Type B pancreatic cell (in vitro differentiated cells): ENCODE measurements around the gene MYH11. TPM values are rescaled to one million over a fixed set of nuclear protein-coding genes. Genes with fewer than 3 reads are reported as not detected.
"Not testable (repeated sequence)": the region's sequence is repeated elsewhere in the genome, so short reads cannot be mapped to it uniquely, and the experiment has no call there.

Experiments used
- DNase-seq: peaks from one replicate; pipeline ENCODE4 v3.0.0; 2021; ENCODE audit warnings: mixed read lengths; ENCODE audit not compliant: unreplicated experiment; ENCODE audit errors: extremely low spot score
- H3K27ac Mint-ChIP-seq: 2 replicates; pipeline ENCODE4 v1.8.0; 2021; ENCODE audit warnings: mild to moderate bottlenecking, mixed read lengths
- H3K27me3 Mint-ChIP-seq: 2 replicates; pipeline ENCODE4 v1.8.0; 2021; ENCODE audit warnings: mixed read lengths
- H3K36me3 Mint-ChIP-seq: 2 replicates; pipeline ENCODE4 v1.8.0; 2021; ENCODE audit warnings: mixed read lengths
- H3K4me1 Mint-ChIP-seq: one replicate; pipeline ENCODE4 v1.8.0; 2021; ENCODE audit warnings: mixed read lengths; ENCODE audit not compliant: unreplicated experiment
- H3K4me3 Mint-ChIP-seq: 2 replicates; pipeline ENCODE4 v1.8.0; 2021; ENCODE audit warnings: mild to moderate bottlenecking, mixed read lengths
- H3K9me3 Mint-ChIP-seq: 2 replicates; pipeline ENCODE4 v1.8.0; 2021; ENCODE audit warnings: mixed read lengths
- total RNA-seq: library from RNA; stranded (reverse); gene quantifications from 2 replicates; pipeline ENCODE4 v1.2.1, GENCODE V29; 2021; ENCODE audit warnings: low replicate concordance
- TF ChIP-seq, protein P1 (sequence below): fragments of 200-600 bp; sonication (generic); conservative IDR thresholded peaks from 2 replicates; pipeline ENCODE4 v1.5.0; 2021; ENCODE audit warnings: antibody characterized with exemption, mild to moderate bottlenecking

The MYH11 gene
- total RNA-seq, 1 donor from 2014 or later: 0.43 TPM

DNA sequence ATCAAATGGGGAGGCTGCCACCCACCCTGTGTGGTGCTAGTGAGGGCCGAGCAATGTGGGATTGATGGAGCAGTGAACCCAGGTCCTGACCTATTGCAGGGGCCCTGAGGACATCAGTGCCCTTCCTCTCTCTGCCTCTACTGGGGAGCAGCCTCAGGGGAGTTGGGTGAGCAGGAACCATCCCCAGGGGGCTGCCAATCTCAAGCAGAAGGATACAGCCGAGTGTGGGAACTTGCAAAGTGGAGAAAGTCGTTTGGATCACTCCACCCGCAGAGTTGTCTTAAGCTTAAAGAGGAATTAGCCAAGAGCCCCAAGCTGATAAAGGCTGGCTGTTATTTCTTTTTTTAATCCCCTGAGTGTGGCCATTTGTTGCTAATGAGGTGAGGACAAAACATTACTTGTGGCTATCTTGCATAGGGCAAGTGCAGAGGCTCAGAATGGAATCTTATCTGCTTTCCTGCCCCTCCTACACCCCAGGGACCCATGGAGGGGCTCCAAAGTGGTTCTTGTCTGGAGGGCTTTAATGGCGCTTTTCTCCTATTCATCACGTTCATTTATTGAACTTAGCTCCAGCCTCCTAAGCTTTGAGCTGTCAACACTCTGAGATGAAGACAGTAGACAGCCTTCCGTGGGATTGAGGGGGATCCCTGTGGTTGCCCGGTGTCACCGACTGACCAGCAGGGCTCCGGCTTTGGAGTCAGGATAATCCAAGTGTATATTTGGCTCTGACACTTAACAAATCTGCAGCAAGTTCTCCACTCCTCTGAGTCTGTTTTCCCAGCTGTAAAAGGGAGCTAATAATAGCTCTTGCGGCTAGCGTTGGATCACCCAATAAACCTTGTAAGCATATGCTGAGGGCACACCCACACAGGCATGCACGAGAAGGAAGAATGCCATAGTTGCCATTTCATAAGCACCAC, 45.1 kb downstream of the MYH11 start:
- no peak for DNase-seq
- Mint-ChIP-seq H3K36me3 (no peaks in the 10 kb centered on the region), H3K27me3 (peaks cover 41% of the 10 kb centered on the region), H3K4me1 (peaks cover 6% of the 10 kb centered on the region), H3K27ac (no peak overlapping the region), H3K4me3 (no peak overlapping the region), H3K9me3 (peaks cover 8% of the 10 kb centered on the region)
- TF ChIP-seq, protein P1, sequence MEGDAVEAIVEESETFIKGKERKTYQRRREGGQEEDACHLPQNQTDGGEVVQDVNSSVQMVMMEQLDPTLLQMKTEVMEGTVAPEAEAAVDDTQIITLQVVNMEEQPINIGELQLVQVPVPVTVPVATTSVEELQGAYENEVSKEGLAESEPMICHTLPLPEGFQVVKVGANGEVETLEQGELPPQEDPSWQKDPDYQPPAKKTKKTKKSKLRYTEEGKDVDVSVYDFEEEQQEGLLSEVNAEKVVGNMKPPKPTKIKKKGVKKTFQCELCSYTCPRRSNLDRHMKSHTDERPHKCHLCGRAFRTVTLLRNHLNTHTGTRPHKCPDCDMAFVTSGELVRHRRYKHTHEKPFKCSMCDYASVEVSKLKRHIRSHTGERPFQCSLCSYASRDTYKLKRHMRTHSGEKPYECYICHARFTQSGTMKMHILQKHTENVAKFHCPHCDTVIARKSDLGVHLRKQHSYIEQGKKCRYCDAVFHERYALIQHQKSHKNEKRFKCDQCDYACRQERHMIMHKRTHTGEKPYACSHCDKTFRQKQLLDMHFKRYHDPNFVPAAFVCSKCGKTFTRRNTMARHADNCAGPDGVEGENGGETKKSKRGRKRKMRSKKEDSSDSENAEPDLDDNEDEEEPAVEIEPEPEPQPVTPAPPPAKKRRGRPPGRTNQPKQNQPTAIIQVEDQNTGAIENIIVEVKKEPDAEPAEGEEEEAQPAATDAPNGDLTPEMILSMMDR: no peak

GRCh38 chr16:15810949-15811348, 45.9 kb downstream of the MYH11 start:
- TF ChIP-seq, protein P1: no peak
- H3K4me3 Mint-ChIP-seq: no peak overlapping the region
- no peaks in the 10 kb centered on the region for H3K36me3 Mint-ChIP-seq
- peaks cover 6% of the 10 kb centered on the region for H3K4me1 Mint-ChIP-seq
- peaks cover 3% of the 10 kb centered on the region for H3K9me3 Mint-ChIP-seq
- no peak overlapping the region for H3K27ac Mint-ChIP-seq
- no peak for DNase-seq
- H3K27me3 Mint-ChIP-seq: peaks cover 38% of the 10 kb centered on the region

DNA sequence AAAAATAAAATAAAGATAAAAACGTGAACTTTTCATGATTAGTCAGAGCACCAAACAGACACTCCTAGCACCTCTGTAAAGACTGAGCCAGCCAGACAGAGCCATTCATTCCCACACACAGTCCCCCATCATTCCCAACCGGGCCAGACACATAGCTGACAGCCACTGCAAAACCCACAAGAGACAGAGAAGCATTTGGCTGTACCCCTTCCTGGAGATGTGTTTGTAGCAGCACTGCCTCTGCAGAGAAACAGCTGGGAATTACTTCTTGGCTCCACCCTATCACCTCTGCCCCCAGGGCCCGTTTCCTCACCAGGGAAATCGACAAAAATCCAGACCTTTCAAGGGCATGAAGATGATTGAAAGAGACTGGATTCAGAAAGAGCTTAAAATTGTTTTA, 46.4 kb downstream of the MYH11 start:
- Mint-ChIP-seq H3K36me3 (no peaks in the 10 kb centered on the region), H3K4me3 (no peak overlapping the region), H3K9me3 (no peaks in the 10 kb centered on the region), H3K4me1 (peaks cover 6% of the 10 kb centered on the region), H3K27me3 (peaks cover 33% of the 10 kb centered on the region), H3K27ac (no peak overlapping the region)
- TF ChIP-seq, protein P1: no peak
- no peak for DNase-seq

DNA sequence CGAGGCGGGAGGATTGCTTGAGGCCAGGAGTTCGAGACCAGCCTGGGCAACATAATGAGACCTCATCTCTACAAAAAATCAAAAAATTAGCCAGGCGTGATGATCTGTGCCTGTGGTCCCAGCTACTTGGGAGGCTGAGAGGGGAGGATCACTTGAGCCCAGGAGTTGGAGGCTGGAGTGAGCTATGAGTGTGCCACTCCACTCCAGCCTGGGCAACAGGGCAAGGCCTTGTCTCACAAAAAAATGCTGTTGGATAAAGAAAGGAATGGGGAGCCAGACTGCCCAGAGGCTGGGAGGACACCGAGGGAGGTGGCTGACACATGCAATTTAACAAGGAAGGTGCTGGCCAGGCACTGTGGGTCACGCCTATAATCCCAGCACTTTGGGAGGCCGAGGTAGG, 47.5 kb downstream of the MYH11 start:
- H3K4me3 Mint-ChIP-seq, H3K27ac Mint-ChIP-seq, H3K4me1 Mint-ChIP-seq, H3K36me3 Mint-ChIP-seq, DNase-seq, H3K9me3 Mint-ChIP-seq: not testable (repeated sequence)
- peaks cover 28% of the 10 kb centered on the region for H3K27me3 Mint-ChIP-seq

DNA sequence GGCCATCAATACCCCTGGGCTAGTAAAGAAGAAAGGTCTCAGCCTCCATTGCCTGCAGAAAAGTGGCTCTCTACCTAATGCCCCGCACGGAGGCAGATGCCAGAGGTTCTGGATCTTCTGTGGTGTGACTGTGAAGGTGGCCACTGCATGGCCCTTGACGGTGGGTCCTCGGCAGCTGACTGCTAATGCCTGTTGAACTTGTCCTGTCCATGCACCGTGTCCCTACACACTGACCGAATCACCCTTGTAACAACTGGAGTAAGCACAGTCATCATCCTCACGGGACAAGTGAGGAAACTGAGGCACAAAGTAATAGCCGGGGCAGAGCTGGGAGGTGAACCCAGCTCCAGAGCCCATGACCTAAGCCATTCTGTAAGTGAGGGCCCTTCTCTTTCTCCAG, 48.8 kb downstream of the MYH11 start:
- H3K9me3 Mint-ChIP-seq: no peaks in the 10 kb centered on the region
- H3K27me3 Mint-ChIP-seq: peaks cover 25% of the 10 kb centered on the region
- TF ChIP-seq, protein P1: no peak
- no peak overlapping the region for H3K27ac Mint-ChIP-seq
- no peak for DNase-seq
- H3K4me3 Mint-ChIP-seq: no peak overlapping the region
- H3K4me1 Mint-ChIP-seq: peaks cover 6% of the 10 kb centered on the region
- no peaks in the 10 kb centered on the region for H3K36me3 Mint-ChIP-seq

GRCh38 chr16:15807603-15808009, 49.2 kb downstream of the MYH11 start:
- Mint-ChIP-seq H3K27me3 (peaks cover 25% of the 10 kb centered on the region), H3K27ac (no peak overlapping the region), H3K4me1 (peaks cover 6% of the 10 kb centered on the region), H3K4me3 (no peak overlapping the region), H3K9me3 (no peaks in the 10 kb centered on the region), H3K36me3 (no peaks in the 10 kb centered on the region)
- TF ChIP-seq, protein P1: no peak
- DNase-seq: no peak
